Loucy (cell line): Measurements from ENCODE around the gene AHNAK.

ENCODE experiments used
- CTCF ChIP-seq: fragments of 200-600 bp; sonication (generic); conservative IDR thresholded peaks from 2 replicates; pipeline ENCODE4 v1.5.1; 2014; ENCODE audit warnings: mild to moderate bottlenecking, antibody characterized with exemption, low read length
- EZH2phosphoT487 ChIP-seq: fragments of 200-600 bp; IDR thresholded peaks from 2 replicates; pipeline ENCODE4 v1.6.1; 2018; ENCODE audit warnings: antibody characterized with exemption, mild to moderate bottlenecking, moderate library complexity, borderline replicate concordance

DNA sequence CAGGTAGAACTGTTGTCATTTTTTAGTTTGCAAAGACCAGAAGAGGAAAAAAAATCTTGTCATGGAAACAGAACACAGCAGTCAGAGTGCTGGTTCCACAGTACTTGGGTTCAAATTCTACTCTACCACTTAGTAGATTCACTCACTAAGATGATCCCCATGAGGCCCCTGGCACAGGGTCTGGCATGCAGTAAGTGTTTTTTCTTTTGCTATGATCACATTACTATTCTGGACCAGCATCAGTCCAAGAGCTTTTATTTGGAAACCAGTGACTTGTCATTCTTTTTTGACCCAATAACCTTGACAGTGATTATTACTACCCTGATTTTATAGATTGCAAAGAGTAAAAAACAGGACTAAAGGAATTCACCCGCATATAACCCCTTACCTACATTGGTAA lies 23.0 kb upstream of the AHNAK start:
- no peak for TF ChIP-seq CTCF
- no peak for TF ChIP-seq EZH2phosphoT487
